HG02678 (cell line): ENCODE measurements around the gene PIAS1.
"Not testable (repeated sequence)": the region's sequence is repeated elsewhere in the genome, so short reads cannot be mapped to it uniquely, and the experiment has no call there.

Experiments used
- ATAC-seq: cut with Tn5 transposase; IDR thresholded peaks from one replicate; pipeline ENCODE4 v1.9.1; 2021; ENCODE audit warnings: mild to moderate bottlenecking, moderate library complexity; ENCODE audit not compliant: unreplicated experiment

Gene PIAS1

DNA sequence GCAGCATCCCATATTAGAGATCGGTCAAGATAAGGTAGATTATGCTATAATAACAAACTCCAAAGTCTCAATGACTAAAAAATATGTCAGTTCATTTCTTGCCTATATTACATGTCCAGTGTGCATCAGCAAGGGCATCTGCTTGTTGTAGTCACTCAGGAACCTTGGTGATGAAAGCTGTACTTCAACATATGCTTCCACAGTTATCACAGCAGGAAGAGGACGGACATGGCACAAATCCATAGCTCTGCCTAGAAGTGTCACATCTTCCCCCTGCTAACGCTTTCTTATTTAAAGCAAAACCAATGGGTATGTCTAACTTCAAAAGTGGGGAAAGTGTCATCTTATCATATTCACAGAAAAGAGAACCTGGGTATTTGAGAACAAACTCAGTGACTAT lies 20.0 kb upstream of the PIAS1 start:
- no peak for ATAC-seq

DNA sequence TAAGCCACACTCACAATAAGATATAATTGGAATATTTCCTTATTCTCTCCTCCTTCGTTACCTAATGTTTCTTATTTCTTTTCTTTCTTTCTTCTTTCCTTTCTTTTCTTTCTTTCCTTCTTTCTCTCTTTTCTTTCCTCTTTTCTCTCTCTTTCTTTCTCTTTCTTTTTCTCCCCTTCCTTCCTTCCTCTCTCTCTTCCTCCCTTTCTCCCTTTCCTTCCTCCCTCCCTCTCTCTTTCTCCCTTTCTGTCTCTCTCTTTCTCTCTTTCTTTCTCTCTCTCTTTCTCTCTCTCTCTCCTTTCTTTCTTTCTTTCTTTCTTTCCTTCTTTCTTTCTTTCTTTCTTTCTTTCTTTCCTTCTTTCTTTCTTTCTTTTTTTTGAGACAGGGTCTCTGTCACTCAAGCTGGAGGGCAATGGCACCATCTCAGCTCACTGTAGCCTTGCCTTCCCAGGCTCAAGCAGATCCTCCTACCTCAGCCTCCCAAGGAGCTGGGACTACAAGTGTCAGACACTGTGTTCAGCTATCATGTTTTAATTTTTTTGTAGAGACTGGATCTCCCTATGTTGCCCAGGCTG lies 19.3 kb upstream of the PIAS1 start:
- ATAC-seq: no peak

DNA sequence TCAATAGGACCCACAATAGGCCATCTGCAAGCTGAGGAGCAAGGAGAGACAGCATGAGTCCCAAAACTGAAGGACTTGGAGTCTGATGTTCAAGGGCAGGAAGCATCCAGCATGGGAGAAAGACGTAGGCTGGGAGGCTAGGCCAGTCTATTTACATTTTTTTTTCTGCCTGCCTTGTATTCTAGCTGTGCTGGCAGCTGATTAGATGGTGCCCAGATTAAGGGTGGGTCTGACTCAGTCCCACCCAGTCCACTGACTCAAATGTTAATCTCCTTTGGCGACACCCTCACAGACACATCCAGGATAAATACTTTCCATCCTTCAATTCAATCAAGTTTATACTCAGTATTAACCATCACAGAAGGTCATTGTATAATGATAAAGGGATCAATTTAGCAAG lies 15.9 kb upstream of the PIAS1 start:
- ATAC-seq: no peak

DNA sequence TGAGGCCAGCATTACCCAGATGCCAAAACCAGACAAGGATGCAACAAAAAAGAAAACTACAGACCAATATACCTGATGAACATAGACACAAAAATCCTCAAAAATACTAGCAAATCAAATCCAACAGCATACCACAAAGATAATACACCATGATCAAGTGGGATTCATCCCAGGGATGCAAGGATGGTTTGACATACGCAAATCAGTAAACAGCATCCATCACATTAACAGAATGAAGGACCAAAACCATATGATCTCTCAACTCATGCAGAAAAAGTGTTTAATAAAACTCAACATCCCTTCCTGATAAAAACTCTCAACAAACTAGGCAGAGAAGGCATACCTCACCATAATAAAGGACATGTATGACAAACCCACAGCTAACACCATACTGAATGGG lies 14.0 kb upstream of the PIAS1 start:
- no peak for ATAC-seq

DNA sequence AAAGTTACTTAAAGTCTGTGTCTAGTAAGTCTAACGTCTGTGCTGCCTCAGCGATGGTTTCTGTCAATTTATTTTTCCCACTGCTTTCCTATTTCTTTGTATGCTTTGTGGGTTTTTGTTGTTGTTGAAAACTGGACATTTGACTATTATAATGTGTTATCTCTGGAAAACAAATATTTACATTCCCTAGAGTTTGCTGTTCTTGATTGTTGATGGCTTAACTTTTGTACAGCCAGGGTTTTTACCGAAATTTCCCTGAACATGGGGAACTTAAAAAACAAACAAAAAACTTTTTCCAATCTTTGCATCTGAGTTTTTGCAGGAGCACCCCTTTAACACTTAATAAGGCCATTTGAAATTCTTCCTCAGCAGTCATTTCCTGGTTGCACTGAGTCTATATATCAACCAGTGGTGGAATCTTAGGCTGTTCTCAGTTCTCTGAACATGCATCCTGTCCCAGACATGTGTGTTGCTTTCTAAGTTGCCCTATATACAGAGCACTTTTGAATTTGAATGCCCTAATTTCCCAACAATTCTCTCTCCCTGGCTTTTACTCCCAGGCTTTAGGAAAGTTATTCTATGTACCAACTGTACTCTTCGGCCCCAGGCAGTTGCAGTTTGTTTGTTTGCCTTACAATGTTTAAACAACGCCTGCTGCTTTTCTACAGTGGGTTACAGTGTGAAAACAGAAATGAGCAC lies 11.8 kb upstream of the PIAS1 start:
- ATAC-seq: no peak

DNA sequence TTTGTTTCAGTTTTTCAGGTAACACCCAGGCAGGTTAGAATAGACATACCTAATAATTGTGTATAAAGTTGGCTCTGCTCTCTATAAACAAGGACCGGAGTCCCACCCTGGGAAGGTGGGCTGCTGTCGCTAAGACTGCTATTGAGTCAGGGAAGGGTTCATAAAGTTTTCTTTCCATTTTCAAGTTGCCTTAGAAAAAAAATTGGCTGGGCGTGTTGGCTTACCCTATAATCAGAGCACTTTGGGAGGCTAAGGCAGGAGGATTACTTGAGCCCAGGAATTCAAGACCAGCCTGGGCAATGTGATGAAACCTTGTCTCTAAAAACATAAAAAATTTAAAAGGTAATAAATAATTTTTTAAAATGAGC lies 11.3 kb upstream of the PIAS1 start:
- ATAC-seq: no peak

DNA sequence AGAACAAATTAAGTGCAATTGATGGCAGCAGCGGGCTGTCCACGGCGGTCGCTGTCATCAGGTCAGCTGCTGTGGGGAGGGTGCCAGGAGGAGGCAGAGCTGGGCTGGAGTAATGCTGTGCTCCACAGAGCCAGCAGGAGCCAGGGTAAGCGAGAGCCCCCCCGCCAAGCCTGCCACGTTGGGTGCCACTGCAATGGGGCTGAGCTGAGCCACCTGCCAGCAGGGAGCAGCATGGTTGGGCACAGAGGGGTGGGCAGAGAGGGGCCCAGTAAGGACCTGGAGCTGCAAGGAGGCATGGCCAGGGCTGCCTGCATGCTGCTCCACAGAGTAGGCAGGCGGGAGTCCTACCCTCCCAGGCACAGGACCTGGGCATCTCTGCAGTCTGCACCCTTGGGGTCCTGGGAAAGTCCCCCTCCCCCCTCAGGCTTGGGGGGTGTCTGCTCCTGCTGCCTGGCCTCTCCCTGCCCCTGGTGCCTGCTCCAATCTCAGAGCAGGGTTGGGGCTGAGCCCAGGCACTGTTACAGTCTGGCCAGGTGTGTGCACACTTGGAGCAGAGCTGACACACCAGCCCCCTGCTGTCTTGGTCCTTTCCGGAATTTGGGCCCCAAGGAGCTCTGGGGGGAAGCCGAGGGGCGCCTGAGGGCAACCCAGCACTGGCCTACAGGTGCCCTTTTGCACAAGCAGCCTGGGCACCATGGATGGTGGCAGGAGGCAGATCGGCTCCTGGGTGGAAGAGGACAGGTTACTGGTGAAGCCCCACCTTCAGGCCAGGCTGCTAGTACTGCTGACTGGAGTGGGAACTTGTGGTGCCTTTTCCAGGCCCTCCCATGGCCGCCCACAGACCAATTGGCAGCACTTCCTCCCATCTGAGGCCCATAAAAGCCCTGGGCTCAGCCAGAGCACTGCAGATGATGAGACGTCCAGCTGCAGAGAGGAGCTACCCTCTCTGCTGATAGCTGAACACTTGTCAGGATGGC lies 8.5 kb upstream of the PIAS1 start:
- no peak for ATAC-seq

DNA sequence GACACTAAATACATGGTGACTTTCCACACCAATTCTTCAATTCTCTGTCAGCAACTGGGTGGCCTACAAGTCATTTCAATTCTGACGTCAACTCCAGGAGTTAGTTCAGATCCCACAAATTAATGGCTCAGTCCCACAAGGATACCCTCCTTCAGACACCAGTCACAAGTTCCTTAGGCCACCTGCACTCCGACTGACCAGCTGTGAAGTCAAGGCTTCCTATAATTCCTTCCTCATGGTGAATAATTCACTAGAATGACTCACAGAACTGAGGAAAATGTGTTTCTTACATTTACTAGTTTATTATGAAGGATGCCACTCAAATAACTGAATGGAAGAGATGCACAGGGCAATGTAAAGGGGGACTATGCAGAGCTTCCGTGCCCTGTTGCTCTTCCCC lies 6.3 kb upstream of the PIAS1 start:
- ATAC-seq: no peak

DNA sequence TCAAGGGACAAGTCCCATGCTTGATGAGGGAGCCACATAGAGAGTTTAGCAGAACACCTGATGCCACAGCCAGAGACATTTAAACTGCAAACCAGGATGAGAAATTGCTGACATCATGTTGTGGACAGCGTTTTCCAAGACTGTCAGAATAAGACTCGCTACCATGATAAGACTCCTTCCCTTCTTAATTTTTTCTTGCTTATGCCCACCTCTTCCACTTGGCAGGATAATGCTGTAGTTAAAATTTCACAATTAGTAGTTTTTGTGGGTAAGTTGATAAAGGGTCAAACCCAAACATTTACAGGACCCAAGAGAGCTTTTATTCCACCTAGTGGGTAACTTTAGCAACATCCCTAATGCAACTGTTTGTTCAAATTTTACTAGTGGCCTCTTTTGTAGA lies 3.0 kb upstream of the PIAS1 start:
- no peak for ATAC-seq

DNA sequence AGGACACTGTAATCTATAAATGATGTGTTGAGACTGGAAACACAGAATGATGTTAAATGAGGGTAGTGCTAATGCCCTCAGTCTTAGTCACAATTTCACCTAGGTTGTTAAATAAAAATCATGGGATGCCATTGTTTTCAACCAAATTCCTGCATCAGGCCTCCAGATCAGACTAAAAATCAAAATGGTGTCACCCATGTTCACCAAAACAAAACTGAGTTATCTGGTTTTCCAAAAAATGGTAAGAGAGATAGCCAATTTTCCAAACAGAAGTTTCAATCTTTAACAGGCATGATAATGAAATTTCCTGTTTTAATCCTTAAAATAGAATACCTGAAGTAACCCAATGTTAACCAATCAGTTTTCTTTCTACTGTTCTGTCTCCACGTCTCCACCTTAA lies 2.2 kb upstream of the PIAS1 start:
- ATAC-seq: no peak

DNA sequence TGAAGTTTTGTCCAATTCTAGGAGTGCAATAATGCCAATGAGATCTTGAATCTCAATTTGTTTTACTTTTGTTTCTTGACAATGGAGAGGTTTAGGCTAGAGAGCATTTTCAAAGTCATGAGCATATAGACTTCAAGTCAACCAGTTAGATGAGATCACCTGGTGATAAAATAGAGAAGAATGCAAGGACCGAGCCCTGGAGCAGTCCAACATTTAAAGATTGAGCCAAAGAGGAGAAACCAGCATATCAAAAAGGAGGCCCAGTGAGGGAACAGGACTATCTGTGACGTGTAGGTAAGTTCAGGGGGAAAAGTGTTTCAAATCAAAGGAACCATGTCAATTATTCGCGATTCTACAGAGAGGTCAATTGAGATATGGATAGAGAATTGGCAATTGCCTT lies 1.7 kb upstream of the PIAS1 start:
- no peak for ATAC-seq

DNA sequence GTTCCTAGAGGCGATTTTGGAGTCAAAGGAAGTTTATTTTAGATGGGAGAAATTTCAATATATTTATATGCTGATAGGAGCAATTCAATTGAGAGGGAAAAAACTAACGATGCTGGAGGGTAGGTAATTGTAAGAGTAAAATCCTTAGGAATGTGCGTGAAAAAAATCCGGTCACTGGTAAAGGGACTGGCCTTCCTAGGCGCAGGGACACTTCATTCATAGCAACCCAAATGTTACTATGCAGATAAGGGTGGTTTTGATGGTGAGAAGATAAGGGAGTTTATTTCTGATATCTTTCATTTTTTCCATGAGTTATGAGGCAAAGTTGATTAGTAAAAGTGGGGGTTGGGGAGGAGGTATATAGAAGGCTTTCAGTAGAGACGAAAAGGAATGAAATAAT lies 1.1 kb upstream of the PIAS1 start:
- ATAC-seq: no peak

DNA sequence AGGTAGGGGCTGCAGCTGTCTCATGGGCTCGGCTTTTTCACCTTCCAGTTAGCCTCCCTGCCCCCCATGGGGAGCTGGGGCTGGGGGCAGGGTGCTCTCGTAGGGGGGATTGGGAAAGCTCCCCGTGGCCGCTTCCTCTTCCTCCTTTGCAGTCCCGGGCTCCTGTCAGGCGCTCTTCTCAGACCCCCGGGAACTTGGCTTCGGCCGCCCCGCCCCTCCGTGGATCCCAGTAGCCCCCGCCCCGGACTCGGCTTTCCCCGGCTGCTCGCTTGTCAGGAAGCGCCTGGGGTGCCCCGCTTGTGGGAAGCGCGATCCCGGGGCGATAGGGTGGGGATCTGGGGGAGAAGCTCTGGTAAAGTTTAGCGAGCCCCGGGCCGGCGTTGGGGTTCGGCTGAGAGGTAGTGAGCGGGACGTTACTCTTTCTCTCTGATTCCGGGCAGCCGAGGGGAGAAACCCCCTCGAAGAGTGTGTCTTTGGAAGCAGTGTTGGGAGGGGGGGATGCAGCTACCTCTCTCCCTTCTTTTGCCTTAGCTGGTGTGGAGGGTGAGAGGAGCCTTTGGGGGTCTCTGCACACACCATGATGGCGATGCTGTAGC lies 611 bp downstream of the PIAS1 start:
- ATAC-seq: no peak

DNA sequence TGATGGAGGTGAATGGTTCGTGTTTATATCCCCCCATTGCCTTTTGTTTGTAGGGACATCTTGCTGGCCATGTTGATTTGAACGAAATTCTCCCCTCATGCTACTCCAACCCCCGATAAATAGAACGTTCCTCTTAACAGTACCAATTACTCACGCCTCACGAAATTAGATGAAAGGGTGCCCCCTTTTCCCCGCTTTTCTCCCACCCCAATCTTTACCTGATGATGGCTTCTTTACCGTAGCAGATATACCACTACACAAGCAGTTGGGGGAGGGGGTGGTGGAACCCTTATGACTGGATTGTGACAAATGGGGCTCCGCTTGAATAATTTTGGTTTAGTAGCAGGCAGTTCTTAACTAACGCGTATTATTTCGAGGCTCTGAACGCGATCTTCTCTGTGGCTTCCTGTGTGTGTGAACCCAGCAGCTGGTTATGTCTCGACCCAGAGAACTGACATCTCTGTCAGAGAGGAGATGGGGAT lies 1.1 kb downstream of the PIAS1 start:
- no peak for ATAC-seq

DNA sequence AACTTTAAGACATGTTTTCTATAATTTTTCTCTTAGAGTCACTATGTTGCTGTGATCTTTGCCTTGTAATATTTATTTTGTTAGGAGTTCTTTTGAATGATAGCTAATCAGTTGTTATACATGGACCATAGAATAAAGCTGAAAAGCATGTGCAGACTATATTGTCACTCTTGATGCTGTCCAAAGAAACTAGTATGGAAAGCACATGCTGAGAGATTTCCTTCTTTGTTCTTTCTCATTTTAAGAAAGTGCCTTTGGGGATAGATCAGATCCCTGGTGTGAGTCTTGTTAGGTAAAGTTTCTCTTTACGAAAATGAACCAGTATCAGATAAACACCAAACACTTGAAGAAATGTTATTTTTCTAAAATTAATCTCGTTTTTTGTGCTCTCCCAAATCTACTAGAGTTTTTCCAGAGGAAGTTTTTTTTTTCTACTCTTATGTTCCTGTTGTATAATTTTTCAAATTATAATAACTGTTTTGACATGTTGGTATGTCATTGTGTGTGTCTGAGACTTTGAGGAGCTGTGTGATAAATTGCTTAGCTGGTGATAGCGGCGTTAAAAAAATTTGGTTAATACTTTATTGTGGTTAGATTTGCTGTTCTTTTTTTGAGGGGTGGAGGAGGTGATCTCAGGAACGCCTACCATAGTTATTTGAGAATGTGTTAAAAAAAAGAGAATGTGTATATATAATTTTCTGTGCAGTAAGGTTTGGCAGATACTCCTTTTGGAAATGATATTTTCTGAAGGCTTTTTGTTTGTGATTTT lies 2.2 kb downstream of the PIAS1 start:
- ATAC-seq: no peak

DNA sequence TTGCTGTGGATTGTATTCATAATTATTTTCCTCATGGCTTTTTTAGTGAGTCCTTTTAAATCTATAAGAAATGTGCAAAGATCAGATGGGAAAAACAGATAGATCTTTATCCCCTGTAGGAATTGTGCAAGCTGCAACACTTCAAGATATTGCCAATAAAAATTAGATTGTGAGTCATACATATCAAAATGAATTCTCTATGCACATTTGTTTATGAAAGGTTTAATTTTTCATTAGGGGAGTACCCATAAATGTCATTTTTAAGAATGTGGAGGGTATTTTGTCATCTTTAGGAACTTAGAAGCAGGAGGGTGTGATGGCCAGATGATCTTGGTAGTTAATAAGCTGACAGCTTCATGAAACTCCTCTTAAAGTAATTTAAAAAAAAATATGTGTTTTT lies 2.9 kb downstream of the PIAS1 start:
- ATAC-seq: no peak

DNA sequence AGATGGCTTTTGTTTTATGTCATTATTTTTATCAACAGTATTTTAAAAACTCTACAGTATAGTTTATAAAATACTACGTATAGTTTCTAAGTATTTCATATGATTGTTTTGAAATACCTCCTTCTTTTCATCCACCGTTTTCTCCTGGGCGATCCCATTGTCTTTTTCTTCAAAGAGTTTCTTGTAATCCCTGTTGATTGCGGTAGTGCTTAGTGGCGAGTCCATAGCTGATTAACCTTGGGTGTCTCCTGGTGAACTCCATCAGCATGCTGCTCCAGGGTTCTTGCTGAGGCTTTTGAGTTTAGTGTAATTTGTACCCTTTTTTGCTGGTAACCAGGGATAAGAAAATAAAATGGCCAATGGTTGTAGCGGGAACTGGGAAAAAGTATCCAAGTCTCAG lies 3.6 kb downstream of the PIAS1 start:
- ATAC-seq: no peak

DNA sequence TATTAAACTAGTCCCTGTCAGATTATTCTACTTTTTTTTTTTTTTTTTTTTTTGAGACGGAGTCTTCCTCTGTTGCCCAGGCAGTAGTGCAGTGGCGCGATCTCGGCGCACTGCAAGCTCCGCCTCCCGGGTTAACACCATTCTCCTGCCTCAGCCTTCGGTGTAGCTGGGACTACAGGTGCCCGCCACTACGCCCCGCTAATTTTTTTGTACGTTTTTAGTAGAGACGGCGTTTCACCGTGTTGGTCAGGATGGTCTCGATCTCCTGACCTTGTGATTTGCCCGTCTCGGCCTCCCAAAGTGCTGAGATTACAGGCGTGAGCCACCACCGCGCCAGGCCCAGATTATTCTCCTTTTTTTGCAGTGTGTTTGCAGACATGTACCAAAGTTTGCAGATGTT lies 4.9 kb downstream of the PIAS1 start:
- ATAC-seq: not testable (repeated sequence)

DNA sequence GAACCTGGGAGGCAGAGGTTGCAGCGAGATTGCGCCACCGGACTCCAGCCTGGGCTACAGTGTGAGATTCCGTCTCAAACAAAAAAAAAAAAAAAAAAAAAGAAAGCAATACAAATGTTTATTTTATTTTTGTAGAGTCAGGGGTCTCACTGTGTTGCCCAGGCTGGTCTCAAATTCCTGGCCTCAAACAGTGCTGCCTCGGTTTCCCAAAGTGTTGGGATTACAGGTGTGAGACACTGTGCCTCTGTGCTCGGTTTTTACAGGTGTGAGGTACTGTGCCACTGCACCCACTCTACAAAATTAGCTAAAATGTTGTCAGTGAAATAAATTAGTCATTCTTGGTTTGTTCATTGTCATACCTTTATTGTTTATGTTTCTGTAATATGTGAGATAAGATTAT lies 5.5 kb downstream of the PIAS1 start:
- no peak for ATAC-seq

DNA sequence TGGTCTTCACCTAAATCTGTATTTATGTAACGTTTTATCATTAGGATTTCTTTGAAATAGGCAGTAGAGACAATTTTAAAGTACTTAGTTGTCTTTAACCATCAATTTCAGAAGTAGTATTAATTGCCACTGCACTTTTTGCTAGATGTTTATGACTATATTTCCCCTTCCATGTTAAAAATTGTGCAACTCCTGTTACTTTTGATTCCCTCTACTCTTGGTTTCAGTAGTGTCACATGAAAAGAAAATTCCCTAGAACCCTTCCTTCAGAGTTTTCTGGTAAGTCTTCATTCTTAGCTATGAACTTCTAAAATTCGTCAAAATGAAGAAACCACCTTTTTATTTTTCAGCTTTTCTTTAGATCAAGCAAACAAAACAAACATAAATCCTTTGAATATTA lies 7.1 kb downstream of the PIAS1 start:
- no peak for ATAC-seq

DNA sequence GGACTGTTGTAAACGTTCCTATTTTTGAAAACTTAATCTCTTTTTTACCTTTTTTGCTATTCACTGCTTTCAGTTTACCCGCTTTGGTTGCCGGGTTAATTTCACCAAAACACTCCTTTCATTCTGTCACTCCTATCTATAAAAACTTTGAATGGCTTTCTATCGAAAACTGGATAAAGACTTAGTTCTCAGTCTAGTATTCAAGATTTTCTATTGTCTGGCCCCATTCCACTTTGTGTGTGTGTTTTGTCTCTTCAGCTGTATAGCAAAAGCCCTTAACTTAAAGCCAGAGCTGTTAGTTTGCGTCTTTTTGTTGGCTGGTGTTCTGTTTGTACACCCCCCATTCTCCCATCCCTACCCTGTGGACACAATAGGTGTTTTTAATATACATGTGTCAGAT lies 7.5 kb downstream of the PIAS1 start:
- ATAC-seq: no peak
